GM04504 (cell line): ENCODE data around the gene SNAP29.
"Not testable (repeated sequence)": the region's sequence is repeated elsewhere in the genome, so short reads cannot be mapped to it uniquely, and the experiment has no call there.

ENCODE experiments used
- DNase-seq: peaks from one replicate; pipeline ENCODE4 v3.0.0-alpha.2; 2012; ENCODE audit warnings: low read depth

Gene SNAP29

GRCh38 chr22:20930435-20930834, 71.6 kb downstream of the SNAP29 start:
- not testable (repeated sequence) for DNase-seq

GRCh38 chr22:20931126-20931654, 72.4 kb downstream of the SNAP29 start:
- no peak for DNase-seq

GRCh38 chr22:20933910-20934309, 75.1 kb downstream of the SNAP29 start:
- DNase-seq, result no peak

- DNase-seq, result not testable (repeated sequence)
These were observed 76.2 kb downstream of the SNAP29 start for GRCh38 chr22:20935049-20935448.

- DNase-seq, result not testable (repeated sequence)
These were observed 77.2 kb downstream of the SNAP29 start for GRCh38 chr22:20935780-20936539.

- no peak for DNase-seq
These were observed 78.4 kb downstream of the SNAP29 start for GRCh38 chr22:20937031-20937793.

- DNase-seq, result no peak
These were observed 79.2 kb downstream of the SNAP29 start for GRCh38 chr22:20937794-20938671.

GRCh38 chr22:20939457-20940185, 80.8 kb downstream of the SNAP29 start:
- not testable (repeated sequence) for DNase-seq

GRCh38 chr22:20940186-20940651, 81.4 kb downstream of the SNAP29 start:
- DNase-seq, result peak; percentile 64
